K562 (cell line): ENCODE results near the gene LRRC49.

Source experiments
- CHD1 ChIP-seq: fragments of 200-600 bp; sonication (generic); IDR thresholded peaks from one replicate; pipeline ENCODE4 v1.6.1; 2012; ENCODE audit warnings: mild to moderate bottlenecking, moderate library complexity, low read length, inconsistent platforms
- PHF8 ChIP-seq: fragments of 200-600 bp; sonication (generic); IDR thresholded peaks from 2 replicates; pipeline ENCODE4 v1.6.1; 2012; ENCODE audit warnings: mixed run types, mild to moderate bottlenecking, inconsistent platforms, low read length, moderate library complexity, borderline replicate concordance
- SMC3 ChIP-seq: conservative IDR thresholded peaks from 2 replicates; pipeline ENCODE4 v1.6.1; 2011; ENCODE audit warnings: low read depth, low read length, improper control_type of control experiment; ENCODE audit not compliant: insufficient read depth
- ZNF23 ChIP-seq: fragments of 250-450 bp; sonication (Bioruptor Pico); IDR thresholded peaks from 2 replicates; pipeline ENCODE4 v1.4.0; 2020; ENCODE audit warnings: mild to moderate bottlenecking
- TF ChIP-seq, protein P1 (sequence below), 3 experiments: IDR thresholded peaks in 2 of 3; conservative IDR thresholded peaks in 1 of 3; 2 replicates each; pipeline ENCODE4 v1.5.1; 2011 to 2012; ENCODE audit warnings: low read length in 3 of 3, mild to moderate bottlenecking in 3 of 3, control low read depth in 2 of 3, improper control_type of control experiment in 1 of 3, inconsistent platforms in 1 of 3, low read depth in 1 of 3, mixed read lengths in 1 of 3, moderate library complexity in 1 of 3; ENCODE audit not compliant: insufficient read depth in 2 of 3

DNA sequence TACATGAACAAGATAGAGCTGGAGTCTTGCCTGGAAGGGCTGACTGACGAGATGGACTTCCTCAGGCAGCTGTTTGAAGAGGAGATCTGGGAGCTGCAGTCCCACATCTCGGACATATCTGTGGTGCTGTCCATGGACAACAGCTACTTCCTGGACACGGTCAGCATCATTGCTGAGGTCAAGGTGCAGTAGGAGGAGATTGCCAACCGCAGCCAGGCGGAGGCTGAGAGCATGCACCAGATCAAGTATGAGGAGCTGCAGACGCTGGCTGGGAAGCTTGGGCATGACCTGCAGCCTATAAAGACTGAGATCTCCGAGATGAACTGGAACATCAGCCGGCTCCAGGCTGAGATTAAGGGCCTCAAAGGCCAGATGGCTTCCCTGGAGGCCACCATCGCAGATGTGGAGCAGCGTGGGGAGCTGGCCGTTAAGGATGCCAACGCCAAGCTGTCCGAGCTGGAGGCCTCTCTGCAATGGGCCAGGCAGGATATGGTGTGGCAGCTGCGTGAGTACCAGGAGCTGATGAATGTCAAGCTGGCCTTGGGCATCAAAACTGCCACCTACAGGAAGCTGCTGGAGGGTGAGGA lies 33.2 kb upstream of the LRRC49 start:
- no peak for TF ChIP-seq CHD1
- TF ChIP-seq PHF8: no peak
- no peak for TF ChIP-seq SMC3
- TF ChIP-seq, protein P1, sequence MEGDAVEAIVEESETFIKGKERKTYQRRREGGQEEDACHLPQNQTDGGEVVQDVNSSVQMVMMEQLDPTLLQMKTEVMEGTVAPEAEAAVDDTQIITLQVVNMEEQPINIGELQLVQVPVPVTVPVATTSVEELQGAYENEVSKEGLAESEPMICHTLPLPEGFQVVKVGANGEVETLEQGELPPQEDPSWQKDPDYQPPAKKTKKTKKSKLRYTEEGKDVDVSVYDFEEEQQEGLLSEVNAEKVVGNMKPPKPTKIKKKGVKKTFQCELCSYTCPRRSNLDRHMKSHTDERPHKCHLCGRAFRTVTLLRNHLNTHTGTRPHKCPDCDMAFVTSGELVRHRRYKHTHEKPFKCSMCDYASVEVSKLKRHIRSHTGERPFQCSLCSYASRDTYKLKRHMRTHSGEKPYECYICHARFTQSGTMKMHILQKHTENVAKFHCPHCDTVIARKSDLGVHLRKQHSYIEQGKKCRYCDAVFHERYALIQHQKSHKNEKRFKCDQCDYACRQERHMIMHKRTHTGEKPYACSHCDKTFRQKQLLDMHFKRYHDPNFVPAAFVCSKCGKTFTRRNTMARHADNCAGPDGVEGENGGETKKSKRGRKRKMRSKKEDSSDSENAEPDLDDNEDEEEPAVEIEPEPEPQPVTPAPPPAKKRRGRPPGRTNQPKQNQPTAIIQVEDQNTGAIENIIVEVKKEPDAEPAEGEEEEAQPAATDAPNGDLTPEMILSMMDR (IDR thresholded peaks at IDR 0.05 in 2 of 3, conservative IDR thresholded peaks at IDR 0.05 in 1 of 3; ENCODE audit: insufficient read depth in 2 of 3, low read depth in 1 of 3, low read length in 3 of 3): no peak
- TF ChIP-seq ZNF23: no peak
